Fibroblast of lung (primary cell): ENCODE measurements around the gene SNRK. TPM values are rescaled to one million over a fixed set of nuclear protein-coding genes. Genes with fewer than 3 reads are reported as not detected.

Experiments used
- DNase-seq, 2 donors: peaks; one replicate each; pipeline versions ENCODE4 v3.0.0 to v3.0.0-alpha.2; 2010; ENCODE audit warnings: low read depth in 2 of 2
- H2AFZ ChIP-seq: 2 replicates; pipeline ENCODE4 v1.5.1; 2012; ENCODE audit warnings: low read length, control low read depth, inconsistent platforms
- H3K27ac ChIP-seq: 2 replicates; pipeline ENCODE4 v1.5.1; 2011; ENCODE audit warnings: low read length, control low read depth; ENCODE audit not compliant: insufficient read depth
- H3K27me3 ChIP-seq: 2 replicates; pipeline ENCODE4 v1.5.1; 2011; ENCODE audit warnings: mild to moderate bottlenecking, low read length; ENCODE audit not compliant: control insufficient read depth, insufficient read depth
- H3K36me3 ChIP-seq: 2 replicates; pipeline ENCODE4 v1.5.1; 2011; ENCODE audit warnings: low read length; ENCODE audit not compliant: control insufficient read depth, insufficient read depth
- H3K4me1 ChIP-seq: 2 replicates; pipeline ENCODE4 v1.5.1; 2011; ENCODE audit warnings: low read length; ENCODE audit not compliant: control insufficient read depth, insufficient read depth; ENCODE audit errors: extremely low read depth
- H3K4me2 ChIP-seq: 2 replicates; pipeline ENCODE4 v1.5.1; 2011; ENCODE audit warnings: low read length, control low read depth; ENCODE audit not compliant: insufficient read depth; ENCODE audit errors: extremely low read depth
- H3K4me3 ChIP-seq, 4 experiments: fragments of 200-600 bp in 1 of 4; sonication (generic) in 1 of 4; replicated peaks in 1 of 4; 2 replicates each; pipeline ENCODE4 v1.5.1; 2011 to 2016; ENCODE audit warnings: low read length in 4 of 4, low read depth in 3 of 4, mild to moderate bottlenecking in 3 of 4, control low read depth in 2 of 4, inconsistent platforms in 1 of 4, mixed read lengths in 1 of 4; ENCODE audit not compliant: insufficient read depth in 1 of 4; ENCODE audit errors: control extremely low read depth in 1 of 4
- H3K79me2 ChIP-seq: 2 replicates; pipeline ENCODE4 v1.5.1; 2012; ENCODE audit warnings: mild to moderate bottlenecking, low read length, inconsistent platforms; ENCODE audit not compliant: control insufficient read depth, insufficient read depth
- H3K9ac ChIP-seq: 2 replicates; pipeline ENCODE4 v1.5.1; 2011; ENCODE audit warnings: mild to moderate bottlenecking, low read length, control low read depth; ENCODE audit not compliant: insufficient read depth
- H3K9me3 ChIP-seq: 2 replicates; pipeline ENCODE4 v1.5.1; 2012; ENCODE audit warnings: low read depth, low read length; ENCODE audit not compliant: control insufficient read depth, insufficient read depth
- H4K20me1 ChIP-seq: 2 replicates; pipeline ENCODE4 v1.5.1; 2011; ENCODE audit warnings: low read length; ENCODE audit not compliant: control insufficient read depth, insufficient read depth; ENCODE audit errors: extremely low read depth
- EZH2 ChIP-seq: IDR thresholded peaks from 2 replicates; pipeline ENCODE4 v1.5.1; 2012; ENCODE audit warnings: low read length, control low read depth, mild to moderate bottlenecking; ENCODE audit errors: missing control alignments
- polyA plus RNA-seq, 2 donors: library from polyadenylated mRNA; depleted of rRNA in 1 of 2; stranded (reverse) in 1 of 2; unstranded in 1 of 2; fragments of >200 nt; gene quantifications; 2 replicates each; pipeline ENCODE4 v1.2.1, GENCODE V29; 2011 to 2012; ENCODE audit warnings: missing spikeins in 1 of 2
- total RNA-seq: library from RNA; depleted of rRNA; stranded (reverse); fragments of >200 nt; gene quantifications from 2 replicates; pipeline ENCODE4 v1.2.1, GENCODE V29; 2014
- TF ChIP-seq, protein P1 (sequence below), 2 donors: IDR thresholded peaks in 1 of 2; conservative IDR thresholded peaks in 1 of 2; 1 replicate in 1 of 2; 2 replicates in 1 of 2; pipeline ENCODE4 v1.5.1; 2011 to 2012; ENCODE audit warnings: low read length in 2 of 2, control low read depth in 1 of 2, inconsistent platforms in 1 of 2, low read depth in 1 of 2, mild to moderate bottlenecking in 1 of 2

SNRK gene
- total and polyA plus RNA-seq, 2 donors (not counting 1 experiment from before 2014, with no cell fraction given) = 11.9 to 22.6 TPM

GRCh38 chr3:43286841-43287499 lies 630 bp downstream of the SNRK start:
- peak overlapping the region; percentile 85 for H3K9ac ChIP-seq

GRCh38 chr3:43287500-43287873 lies 1.1 kb downstream of the SNRK start:
- Histone ChIP-seq H3K9me3 (no peaks in the 10 kb centered on the region), H3K79me2 (peaks cover 50% of the 10 kb centered on the region), H3K36me3 (no peaks in the 10 kb centered on the region), H2AFZ (no peak overlapping the region), H3K4me1 (peaks cover 14% of the 10 kb centered on the region), H3K27ac (peak overlapping the region; percentile 67), H4K20me1 (no peaks in the 10 kb centered on the region), H3K27me3 (no peaks in the 10 kb centered on the region), H3K4me3 (peak overlapping the region; percentile 50 to 90 (median 74)), H3K4me2 (peak overlapping the region; percentile 96), H3K9ac (no peak overlapping the region)
- TF ChIP-seq, protein P1, sequence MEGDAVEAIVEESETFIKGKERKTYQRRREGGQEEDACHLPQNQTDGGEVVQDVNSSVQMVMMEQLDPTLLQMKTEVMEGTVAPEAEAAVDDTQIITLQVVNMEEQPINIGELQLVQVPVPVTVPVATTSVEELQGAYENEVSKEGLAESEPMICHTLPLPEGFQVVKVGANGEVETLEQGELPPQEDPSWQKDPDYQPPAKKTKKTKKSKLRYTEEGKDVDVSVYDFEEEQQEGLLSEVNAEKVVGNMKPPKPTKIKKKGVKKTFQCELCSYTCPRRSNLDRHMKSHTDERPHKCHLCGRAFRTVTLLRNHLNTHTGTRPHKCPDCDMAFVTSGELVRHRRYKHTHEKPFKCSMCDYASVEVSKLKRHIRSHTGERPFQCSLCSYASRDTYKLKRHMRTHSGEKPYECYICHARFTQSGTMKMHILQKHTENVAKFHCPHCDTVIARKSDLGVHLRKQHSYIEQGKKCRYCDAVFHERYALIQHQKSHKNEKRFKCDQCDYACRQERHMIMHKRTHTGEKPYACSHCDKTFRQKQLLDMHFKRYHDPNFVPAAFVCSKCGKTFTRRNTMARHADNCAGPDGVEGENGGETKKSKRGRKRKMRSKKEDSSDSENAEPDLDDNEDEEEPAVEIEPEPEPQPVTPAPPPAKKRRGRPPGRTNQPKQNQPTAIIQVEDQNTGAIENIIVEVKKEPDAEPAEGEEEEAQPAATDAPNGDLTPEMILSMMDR (conservative IDR thresholded peaks at IDR 0.05 in 1 of 2, IDR thresholded peaks at IDR 0.05 in 1 of 2; ENCODE audit: low read depth in 1 of 2, low read length in 2 of 2) = no peak
- no peak for TF ChIP-seq EZH2
- DNase-seq = peak; percentile 13 to 14

More at GRCh38 chr3:43286841-43287499, 630 bp downstream of the SNRK start:
- no peaks in the 10 kb centered on the region for H4K20me1 ChIP-seq
- DNase-seq = peak; percentile 17 to 20
- H3K4me1 ChIP-seq = peaks cover 14% of the 10 kb centered on the region
- H3K4me2 ChIP-seq = peak overlapping the region; percentile 96
- no peaks in the 10 kb centered on the region for H3K9me3 ChIP-seq
- peak overlapping the region; percentile 67 for H3K27ac ChIP-seq
- no peaks in the 10 kb centered on the region for H3K36me3 ChIP-seq
- TF ChIP-seq EZH2 = no peak
- TF ChIP-seq, protein P1 (conservative IDR thresholded peaks at IDR 0.05 in 1 of 2, IDR thresholded peaks at IDR 0.05 in 1 of 2; ENCODE audit: low read depth in 1 of 2, low read length in 2 of 2) = no peak
- H3K79me2 ChIP-seq = peaks cover 47% of the 10 kb centered on the region
- peak overlapping the region; percentile 21 for H2AFZ ChIP-seq
- no peaks in the 10 kb centered on the region for H3K27me3 ChIP-seq
- H3K4me3 ChIP-seq = peak overlapping the region; percentile 50 to 90 (median 80)

- Histone ChIP-seq H2AFZ (no peak overlapping the region), H3K9me3 (no peaks in the 10 kb centered on the region), H3K27ac (peak overlapping the region; percentile 40), H3K4me1 (peaks cover 14% of the 10 kb centered on the region), H3K79me2 (peaks cover 57% of the 10 kb centered on the region), H3K4me3 (peak overlapping the region; percentile 50 to 90 (median 74)), H3K36me3 (no peaks in the 10 kb centered on the region), H3K27me3 (no peaks in the 10 kb centered on the region), H4K20me1 (no peaks in the 10 kb centered on the region), H3K4me2 (peak overlapping the region; percentile 96), H3K9ac (no peak overlapping the region)
- TF ChIP-seq, protein P1 (conservative IDR thresholded peaks at IDR 0.05 in 1 of 2, IDR thresholded peaks at IDR 0.05 in 1 of 2; ENCODE audit: low read depth in 1 of 2, low read length in 2 of 2) = no peak
- TF ChIP-seq EZH2 = no peak
- peak; percentile 17 to 61 for DNase-seq
Measured at GRCh38 chr3:43288366-43288765, 2.0 kb downstream of the SNRK start.
